ENCODE results near the gene EFNA4.

- TF ChIP-seq CTCF (conservative IDR thresholded peaks at IDR 0.05; ENCODE audit: low read depth, low read length) (no peak), EZH2 (IDR thresholded peaks at IDR 0.05; ENCODE audit: low read length, unreplicated experiment) (no peak)
These were observed 13.6 kb upstream of the EFNA4 start for GRCh38 chr1:155049651-155050559.

Measured in PC-3 (cell line).